Gastrocnemius medialis (tissue), 4 donors: ENCODE data around the gene ISM1. TPM values are rescaled to one million over a fixed set of nuclear protein-coding genes. Genes with fewer than 3 reads are reported as not detected.

Source experiments
- ATAC-seq, 2 donors: fragments of 150-250 bp; one replicate each; pipeline ENCODE4 v1.9.1; 2016
- DNase-seq, 2 donors: peaks; one replicate each; pipeline ENCODE4 v3.0.0-alpha.2; 2019
- H3K27ac ChIP-seq, 4 donors: fragments of 200-600 bp; sonication (generic); 1 replicate in 1 of 4; 2 replicates in 3 of 4; pipeline ENCODE4 v1.5.1; 2016 to 2018; ENCODE audit warnings: mild to moderate bottlenecking in 2 of 4, moderate library complexity in 1 of 4
- H3K27me3 ChIP-seq, 3 donors: fragments of 200-600 bp; sonication (generic) in 2 of 3; 1 replicate in 1 of 3; 2 replicates in 2 of 3; pipeline versions ENCODE4 v1.5.1 to v1.6.0; 2016 to 2019; ENCODE audit warnings: mild to moderate bottlenecking in 1 of 3, moderate library complexity in 1 of 3
- H3K36me3 ChIP-seq, 2 donors: fragments of 200-600 bp; sonication (generic) in 1 of 2; one replicate each; pipeline ENCODE4 v1.5.1; 2017 to 2018
- H3K4me1 ChIP-seq, 2 donors: fragments of 200-600 bp; sonication (generic) in 1 of 2; one replicate each; pipeline ENCODE4 v1.5.1; 2016 to 2017; ENCODE audit warnings: mild to moderate bottlenecking in 2 of 2
- H3K4me3 ChIP-seq, 4 donors: fragments of 200-600 bp; sonication (generic) in 3 of 4; 1 replicate in 1 of 4; 2 replicates in 3 of 4; pipeline ENCODE4 v1.5.1; 2016 to 2019; ENCODE audit warnings: mild to moderate bottlenecking in 2 of 4
- H3K9me3 ChIP-seq, 3 donors: fragments of 200-600 bp; sonication (generic) in 2 of 3; 1 replicate in 1 of 3; 2 replicates in 2 of 3; pipeline ENCODE4 v1.5.1; 2016 to 2019
- POLR2A ChIP-seq, 2 donors: fragments of 450-650 bp; IDR thresholded peaks; one replicate each; pipeline ENCODE4 v1.6.1; 2017; ENCODE audit warnings: antibody characterized with exemption in 2 of 2, mild to moderate bottlenecking in 2 of 2, moderate library complexity in 2 of 2
- in situ Hi-C, 4 donors: fragments of 200-750 bp; cut with MboI; loops; one replicate each; pipeline versions ENCODE4 v1.15.0 to v1.8.0; 2017; ENCODE audit warnings: low sequenced_read_pairs in 4 of 4
- intact Hi-C: fragments of 100-400 bp; cut with DNase I; formaldehyde crosslinking; loops from one replicate; pipeline ENCODE4 v1.15.1; 2023; ENCODE audit warnings: low total_unique reads
- total RNA-seq, 4 donors: library from RNA; depleted of rRNA; stranded (reverse); fragments of >200 nt; gene quantifications; one replicate each; pipeline versions ENCODE4 v1.1.0 to v1.2.3, GENCODE V29; 2016
- TF ChIP-seq, protein P1 (sequence below), 5 experiments: fragments of 450-650 bp in 3 of 5; fragments of 200-600 bp in 2 of 5; sonication (generic) in 2 of 5; IDR thresholded peaks in 4 of 5; conservative IDR thresholded peaks in 1 of 5; 1 replicate in 4 of 5; 2 replicates in 1 of 5; pipeline ENCODE4 v1.5.1; 2016 to 2019; ENCODE audit warnings: antibody characterized with exemption in 5 of 5, mild to moderate bottlenecking in 3 of 5, moderate library complexity in 3 of 5

The ISM1 gene
- total RNA-seq, 4 donors from 2014 or later, result 0.61 to 3.7 (median 0.78) TPM

DNA sequence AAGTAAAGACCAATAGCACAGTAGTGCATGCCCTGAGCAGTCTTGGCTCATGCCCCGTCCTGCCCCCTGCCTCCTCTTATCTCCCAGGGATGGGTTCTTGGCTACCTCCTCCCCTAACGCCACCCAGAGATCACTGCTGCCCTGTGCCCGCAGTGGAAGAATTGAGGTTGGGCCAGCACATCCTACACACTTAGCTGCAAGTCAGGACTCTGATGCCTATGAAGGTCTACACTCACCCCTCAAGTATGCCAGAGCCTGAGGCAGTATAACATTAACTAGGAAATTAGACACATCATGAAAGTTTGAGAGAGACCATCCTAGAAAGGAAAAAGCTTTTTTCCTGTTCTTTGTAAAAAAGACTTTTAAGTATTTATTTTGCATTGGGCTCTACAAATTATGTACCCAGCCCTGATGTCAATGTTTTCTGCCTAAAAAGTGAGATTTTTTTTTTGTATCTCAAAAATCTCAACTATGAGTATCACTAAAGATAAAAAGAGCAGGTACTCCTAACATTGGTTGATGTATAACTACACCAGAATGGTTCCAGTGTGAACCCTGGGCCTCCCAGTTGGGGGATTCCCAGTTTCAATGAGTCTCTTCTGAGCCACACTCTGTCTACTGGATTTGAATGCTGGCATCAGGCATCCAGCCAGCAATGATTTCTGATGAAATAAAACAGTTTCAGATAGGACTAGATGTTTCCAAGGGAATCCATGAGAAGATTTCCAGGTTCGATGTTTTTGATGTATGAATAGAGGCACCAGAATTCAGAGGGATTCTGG is 115.4 kb downstream of the ISM1 start:
- TF ChIP-seq, protein P1, sequence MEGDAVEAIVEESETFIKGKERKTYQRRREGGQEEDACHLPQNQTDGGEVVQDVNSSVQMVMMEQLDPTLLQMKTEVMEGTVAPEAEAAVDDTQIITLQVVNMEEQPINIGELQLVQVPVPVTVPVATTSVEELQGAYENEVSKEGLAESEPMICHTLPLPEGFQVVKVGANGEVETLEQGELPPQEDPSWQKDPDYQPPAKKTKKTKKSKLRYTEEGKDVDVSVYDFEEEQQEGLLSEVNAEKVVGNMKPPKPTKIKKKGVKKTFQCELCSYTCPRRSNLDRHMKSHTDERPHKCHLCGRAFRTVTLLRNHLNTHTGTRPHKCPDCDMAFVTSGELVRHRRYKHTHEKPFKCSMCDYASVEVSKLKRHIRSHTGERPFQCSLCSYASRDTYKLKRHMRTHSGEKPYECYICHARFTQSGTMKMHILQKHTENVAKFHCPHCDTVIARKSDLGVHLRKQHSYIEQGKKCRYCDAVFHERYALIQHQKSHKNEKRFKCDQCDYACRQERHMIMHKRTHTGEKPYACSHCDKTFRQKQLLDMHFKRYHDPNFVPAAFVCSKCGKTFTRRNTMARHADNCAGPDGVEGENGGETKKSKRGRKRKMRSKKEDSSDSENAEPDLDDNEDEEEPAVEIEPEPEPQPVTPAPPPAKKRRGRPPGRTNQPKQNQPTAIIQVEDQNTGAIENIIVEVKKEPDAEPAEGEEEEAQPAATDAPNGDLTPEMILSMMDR (IDR thresholded peaks at IDR 0.05 in 4 of 5, conservative IDR thresholded peaks at IDR 0.05 in 1 of 5), result no peak
- no peak for TF ChIP-seq POLR2A (IDR thresholded peaks at IDR 0.05)
- no peaks in the 10 kb centered on the region for H3K4me1 ChIP-seq
- no peaks in the 10 kb centered on the region for H3K27me3 ChIP-seq
- intact Hi-C loops, result no loop called here
- no peak overlapping the region for H3K27ac ChIP-seq
- in situ Hi-C loops, result no loop called here
- no peaks in the 10 kb centered on the region for H3K9me3 ChIP-seq
- no peaks in the 10 kb centered on the region for H3K36me3 ChIP-seq
- no peak for ATAC-seq
- DNase-seq, result no peak
- no peak overlapping the region for H3K4me3 ChIP-seq

DNA sequence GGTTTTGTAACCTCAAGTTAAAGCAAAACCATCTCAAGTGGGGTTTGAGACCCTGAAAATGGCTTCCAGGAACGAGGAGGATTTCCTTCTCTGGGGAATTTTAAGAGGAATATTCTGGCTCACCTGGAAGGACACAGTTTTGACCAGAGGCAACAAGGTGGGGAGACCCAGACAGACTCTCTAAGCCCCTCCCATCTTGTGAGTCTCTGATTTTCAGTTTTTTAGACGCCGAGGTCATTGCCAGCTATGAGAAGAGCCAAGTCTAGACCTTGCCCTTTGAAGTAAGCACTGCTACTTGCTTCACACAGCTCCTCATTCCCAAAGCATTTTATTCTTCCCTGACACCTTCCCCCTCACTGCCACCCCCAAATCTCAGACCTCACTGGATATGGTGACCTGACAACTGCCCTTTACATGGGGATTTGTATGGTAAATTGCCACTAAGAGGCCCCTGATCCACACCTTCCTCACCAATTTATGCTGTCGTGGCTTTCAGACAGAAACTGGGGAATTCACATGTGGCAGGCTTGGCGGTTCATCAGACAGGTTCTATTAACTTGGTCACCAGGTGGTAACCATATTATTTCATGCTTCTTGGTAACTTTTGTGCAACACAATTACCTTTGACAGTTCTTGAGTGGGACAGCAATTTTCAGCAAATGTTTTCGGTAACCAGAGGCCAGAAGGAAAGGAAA is 116.2 kb downstream of the ISM1 start:
- H3K4me1 ChIP-seq, result no peaks in the 10 kb centered on the region
- intact Hi-C loops (no loop called here), in situ Hi-C loops (no loop called here)
- no peak overlapping the region for H3K4me3 ChIP-seq
- ATAC-seq (no peak), DNase-seq (no peak)
- no peak for TF ChIP-seq POLR2A (IDR thresholded peaks at IDR 0.05)
- TF ChIP-seq, protein P1 (IDR thresholded peaks at IDR 0.05 in 4 of 5, conservative IDR thresholded peaks at IDR 0.05 in 1 of 5), result no peak
- H3K27ac ChIP-seq, result no peak overlapping the region
- no peaks in the 10 kb centered on the region for H3K27me3 ChIP-seq
- no peaks in the 10 kb centered on the region for H3K9me3 ChIP-seq
- no peaks in the 10 kb centered on the region for H3K36me3 ChIP-seq

DNA sequence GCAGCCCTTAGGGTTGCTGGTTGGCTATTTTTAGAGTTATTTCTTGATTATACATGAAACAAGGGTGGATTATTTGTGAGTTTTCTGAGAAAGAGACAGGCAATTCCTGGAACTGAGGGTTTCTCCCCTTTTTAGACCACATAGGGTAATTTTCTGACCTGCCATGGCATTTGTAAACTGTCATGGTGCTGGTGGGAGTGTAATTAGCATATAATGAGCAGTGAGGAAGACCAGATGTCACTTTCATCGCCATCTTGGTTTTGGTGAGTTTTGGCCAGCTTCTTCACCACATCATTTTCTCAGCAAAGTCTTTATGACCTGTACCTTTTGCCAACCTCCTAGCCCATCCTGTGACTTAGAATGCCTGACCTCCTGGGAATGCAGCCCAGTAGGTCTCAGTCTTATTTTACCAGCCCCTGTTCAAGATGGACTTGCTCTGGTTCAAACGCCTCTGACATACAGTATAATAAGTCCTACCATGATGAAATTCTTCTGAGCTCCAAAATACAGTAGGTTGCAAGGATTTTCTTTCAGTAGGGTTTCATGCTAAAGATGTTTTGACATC is 117.1 kb downstream of the ISM1 start:
- DNase-seq (no peak), ATAC-seq (no peak)
- no peak for TF ChIP-seq POLR2A (IDR thresholded peaks at IDR 0.05)
- TF ChIP-seq, protein P1 (IDR thresholded peaks at IDR 0.05 in 4 of 5, conservative IDR thresholded peaks at IDR 0.05 in 1 of 5), result no peak
- Histone ChIP-seq H3K27me3 (no peaks in the 10 kb centered on the region), H3K4me1 (no peaks in the 10 kb centered on the region), H3K36me3 (no peaks in the 10 kb centered on the region), H3K4me3 (no peak overlapping the region), H3K9me3 (no peaks in the 10 kb centered on the region), H3K27ac (no peak overlapping the region)
- intact Hi-C loops (no loop called here), in situ Hi-C loops (no loop called here)

DNA sequence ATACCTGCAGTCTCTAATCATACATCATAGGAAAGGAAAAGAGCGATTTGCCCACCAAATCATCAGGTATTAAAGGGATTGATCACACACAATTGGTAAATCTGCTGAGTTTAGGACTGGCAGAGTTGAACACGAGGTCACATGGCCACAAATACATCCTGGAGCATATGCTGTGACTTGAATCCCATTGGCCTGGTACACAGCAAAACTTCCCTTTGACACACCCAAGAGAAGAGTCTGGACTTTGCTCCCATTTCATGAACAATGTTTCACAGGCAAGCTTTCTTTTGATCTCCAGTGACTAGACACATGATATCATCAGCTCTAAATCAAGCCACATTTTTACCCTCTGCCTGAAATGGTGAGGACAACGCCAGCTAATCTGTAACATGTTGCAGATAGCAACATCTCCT is 117.9 kb downstream of the ISM1 start:
- intact Hi-C loops, result no loop called here
- in situ Hi-C loops, result no loop called here
- ATAC-seq, result no peak

More for the DNA sequence above, 117.9 kb downstream of the ISM1 start:
- H3K4me1 ChIP-seq, result no peaks in the 10 kb centered on the region
- H3K27me3 ChIP-seq, result no peaks in the 10 kb centered on the region
- H3K4me3 ChIP-seq, result no peak overlapping the region
- TF ChIP-seq, protein P1 (IDR thresholded peaks at IDR 0.05 in 4 of 5, conservative IDR thresholded peaks at IDR 0.05 in 1 of 5), result no peak
- TF ChIP-seq POLR2A (IDR thresholded peaks at IDR 0.05), result no peak
- H3K27ac ChIP-seq, result no peak overlapping the region
- no peaks in the 10 kb centered on the region for H3K36me3 ChIP-seq
- DNase-seq, result no peak
- H3K9me3 ChIP-seq, result no peaks in the 10 kb centered on the region
